ENCODE data around the gene LMCD1.

Gene LMCD1

DNA sequence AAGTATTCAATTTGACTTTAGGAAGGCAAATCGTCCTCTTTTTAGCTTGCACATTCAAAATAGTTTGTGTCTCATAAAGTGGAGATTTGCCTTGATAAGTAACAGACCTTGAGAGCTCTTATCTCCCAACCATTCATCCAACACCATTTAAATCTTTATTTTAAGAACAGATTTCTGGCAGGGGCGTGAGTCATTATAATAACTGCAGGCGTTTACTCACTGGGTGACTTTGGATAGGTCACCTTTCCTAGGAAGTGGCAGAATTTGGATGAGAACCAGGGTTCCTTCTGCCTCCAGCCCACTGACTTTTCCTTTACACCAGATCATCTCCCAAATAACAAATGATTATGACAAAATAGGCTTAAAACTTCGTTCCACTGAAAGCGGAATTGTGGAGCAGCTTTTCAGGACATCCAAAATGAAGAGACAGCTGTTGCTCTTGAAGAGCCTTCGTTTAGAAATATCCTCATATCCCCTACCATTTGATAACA, 5.0 kb downstream of the LMCD1 start:
- no peak for DNase-seq (ENCODE audit: low spot score)

DNA sequence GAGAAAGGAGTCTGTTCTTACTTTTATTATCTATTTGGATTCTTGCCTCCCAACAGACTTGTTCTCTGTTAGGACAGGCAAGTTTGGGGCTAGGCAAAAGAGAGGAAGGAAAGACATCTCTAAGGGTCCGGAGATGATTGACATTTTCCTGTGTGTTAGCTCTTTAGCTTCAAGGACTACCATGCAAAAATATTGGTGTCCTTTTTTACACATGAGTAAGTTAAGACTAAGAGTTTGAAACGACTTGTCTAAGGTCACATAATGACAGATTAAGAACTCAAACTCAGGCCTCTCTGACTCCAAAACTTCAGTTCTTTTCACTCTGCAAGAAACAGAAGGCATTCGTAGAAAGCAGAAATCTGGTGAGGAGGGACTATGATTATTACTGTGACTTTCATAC, 5.9 kb downstream of the LMCD1 start:
- DNase-seq (ENCODE audit: low spot score) = no peak

DNA sequence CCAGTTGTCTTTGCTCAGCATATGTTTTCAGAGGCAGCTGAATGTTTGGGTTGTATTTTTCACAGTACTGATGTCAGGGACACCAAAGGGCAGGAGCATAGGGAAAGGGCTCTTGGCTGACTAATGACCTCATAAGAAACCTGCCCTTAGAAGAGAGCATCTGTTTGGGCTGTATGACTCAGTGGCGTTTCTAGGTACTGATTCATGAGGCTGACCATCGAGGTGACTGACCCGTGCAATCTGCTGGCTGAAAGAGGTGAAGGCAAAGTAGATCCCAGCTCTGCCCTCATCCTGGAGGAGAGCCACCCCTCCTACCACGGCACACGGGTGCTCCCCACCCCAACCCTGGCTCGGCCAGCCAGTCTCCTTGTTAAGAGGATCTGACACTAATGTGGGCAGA, 8.3 kb downstream of the LMCD1 start:
- no peak for DNase-seq (ENCODE audit: low spot score)

DNA sequence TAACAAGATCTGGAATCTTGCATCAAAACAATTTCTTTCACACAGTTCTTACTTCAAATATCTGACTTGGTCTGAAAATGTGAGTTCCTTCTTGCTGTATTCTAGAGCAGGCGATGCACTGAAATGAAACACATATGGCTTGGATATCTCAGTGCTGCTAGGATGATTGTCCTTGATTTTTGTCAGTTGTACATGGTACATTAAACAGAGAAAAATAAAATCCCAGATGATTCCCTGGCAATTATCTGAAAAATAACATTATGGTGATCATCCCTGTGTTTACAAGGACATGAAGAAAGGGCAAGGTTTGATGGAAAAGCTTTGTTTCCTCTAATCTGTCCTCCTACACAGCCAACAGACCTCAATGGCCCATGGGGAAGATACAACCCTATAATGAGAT, 10.6 kb downstream of the LMCD1 start:
- DNase-seq (ENCODE audit: low spot score) = no peak

DNA sequence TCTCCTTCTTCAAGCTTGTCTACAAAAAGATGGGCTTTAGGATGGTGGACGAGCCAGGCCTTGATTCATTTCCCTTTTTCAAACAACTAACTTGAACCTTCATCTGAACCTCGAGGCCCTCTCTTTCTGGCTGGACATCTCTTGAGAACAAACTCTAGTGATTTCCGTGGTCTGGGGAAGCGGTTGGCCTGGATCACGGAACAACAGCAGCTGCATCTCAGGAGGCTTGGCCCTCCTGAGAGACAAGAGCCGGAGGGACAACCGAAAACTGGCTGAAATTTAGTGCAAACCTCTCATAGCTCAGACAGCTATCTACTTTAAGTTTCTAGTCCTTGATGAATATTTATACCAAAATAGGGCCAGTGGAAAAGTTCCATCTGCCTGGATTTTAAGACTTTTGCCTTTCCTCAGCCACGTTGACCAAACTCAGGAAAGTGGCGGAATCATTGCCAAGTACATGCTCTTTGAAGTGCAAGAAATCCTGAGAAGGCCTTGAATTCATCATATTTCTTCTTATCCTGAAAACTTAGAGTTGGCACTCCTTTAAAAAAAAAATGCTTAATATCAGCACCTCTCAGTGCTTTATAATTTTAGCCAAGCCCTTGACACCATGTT, 14.5 kb downstream of the LMCD1 start:
- DNase-seq (ENCODE audit: low spot score) = no peak

DNA sequence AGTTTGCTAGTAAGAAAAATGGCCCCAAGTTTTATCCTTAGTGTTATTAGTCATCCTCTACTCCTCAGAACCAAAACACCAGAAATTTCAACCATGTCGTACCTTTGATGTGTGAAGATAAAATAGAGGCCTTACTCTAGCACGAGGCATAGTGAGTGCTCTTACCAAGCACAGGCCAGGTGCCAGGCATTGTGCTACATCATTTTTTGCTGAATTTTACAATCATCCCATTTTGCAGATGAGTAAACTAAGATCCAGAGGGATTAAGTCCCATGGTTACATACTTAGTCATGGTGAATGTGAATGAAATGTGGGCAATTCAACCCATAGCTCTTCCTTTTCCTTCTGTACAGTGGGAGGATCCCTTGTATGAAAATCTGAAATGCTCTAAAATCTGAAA, 15.2 kb downstream of the LMCD1 start:
- DNase-seq (ENCODE audit: low spot score) = no peak

DNA sequence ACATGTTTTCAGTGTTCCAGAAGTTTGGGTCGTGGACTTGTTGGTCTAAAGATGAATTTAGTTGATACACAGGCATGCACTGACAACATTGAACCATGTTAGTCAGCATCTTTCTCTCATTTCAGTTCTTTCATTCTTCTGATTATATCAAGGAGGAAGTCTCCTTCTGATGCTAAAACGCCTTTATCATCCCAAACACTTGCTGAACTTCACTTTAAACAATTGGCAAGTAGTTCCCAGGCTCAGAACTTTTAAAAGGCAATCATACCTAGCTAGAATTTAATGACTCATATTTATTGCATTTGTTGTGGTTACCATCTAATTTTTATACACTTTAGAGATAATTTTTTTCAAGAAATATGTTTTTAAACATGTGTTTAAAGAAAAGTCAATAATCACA, 15.9 kb downstream of the LMCD1 start:
- DNase-seq (ENCODE audit: low spot score) = no peak

DNA sequence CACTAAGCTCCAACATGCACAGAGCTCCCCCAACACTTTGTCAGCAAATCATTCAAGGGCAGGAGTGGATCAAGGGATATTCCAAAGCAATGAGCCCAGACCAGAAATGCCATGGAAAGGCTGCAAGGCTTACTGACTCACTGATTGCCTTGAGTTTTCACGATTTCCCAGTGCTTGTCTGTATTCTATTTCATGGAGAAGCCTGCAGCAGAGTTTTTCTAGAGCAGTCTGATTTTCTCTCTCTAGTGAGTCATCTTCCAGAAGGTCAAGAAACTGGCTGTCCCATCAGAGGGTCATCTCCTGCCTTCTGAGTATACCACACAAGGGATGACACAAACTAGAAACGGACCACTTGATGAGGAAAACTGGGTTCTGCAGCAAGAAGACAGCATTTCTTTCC, 16.5 kb downstream of the LMCD1 start:
- no peak for DNase-seq (ENCODE audit: low spot score)

DNA sequence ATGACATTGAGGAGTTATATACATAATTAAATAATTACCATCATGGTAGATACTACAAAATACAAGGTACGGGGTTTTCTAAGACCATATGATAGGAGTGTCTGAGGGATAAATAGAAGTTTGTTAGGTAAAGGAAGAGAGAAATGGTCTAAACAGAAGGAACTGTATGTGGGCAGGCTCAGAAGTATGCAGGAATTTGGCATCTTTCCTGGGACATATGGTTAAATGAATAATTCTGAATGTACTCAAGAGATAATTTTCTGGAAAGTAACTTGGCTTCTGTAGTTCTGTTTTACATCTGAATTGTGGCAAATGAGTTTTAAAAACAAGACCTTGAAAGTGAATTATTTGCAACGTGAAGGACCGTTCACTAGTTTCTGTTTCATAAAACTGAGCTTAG, 17.5 kb downstream of the LMCD1 start:
- DNase-seq (ENCODE audit: low spot score) = no peak

DNA sequence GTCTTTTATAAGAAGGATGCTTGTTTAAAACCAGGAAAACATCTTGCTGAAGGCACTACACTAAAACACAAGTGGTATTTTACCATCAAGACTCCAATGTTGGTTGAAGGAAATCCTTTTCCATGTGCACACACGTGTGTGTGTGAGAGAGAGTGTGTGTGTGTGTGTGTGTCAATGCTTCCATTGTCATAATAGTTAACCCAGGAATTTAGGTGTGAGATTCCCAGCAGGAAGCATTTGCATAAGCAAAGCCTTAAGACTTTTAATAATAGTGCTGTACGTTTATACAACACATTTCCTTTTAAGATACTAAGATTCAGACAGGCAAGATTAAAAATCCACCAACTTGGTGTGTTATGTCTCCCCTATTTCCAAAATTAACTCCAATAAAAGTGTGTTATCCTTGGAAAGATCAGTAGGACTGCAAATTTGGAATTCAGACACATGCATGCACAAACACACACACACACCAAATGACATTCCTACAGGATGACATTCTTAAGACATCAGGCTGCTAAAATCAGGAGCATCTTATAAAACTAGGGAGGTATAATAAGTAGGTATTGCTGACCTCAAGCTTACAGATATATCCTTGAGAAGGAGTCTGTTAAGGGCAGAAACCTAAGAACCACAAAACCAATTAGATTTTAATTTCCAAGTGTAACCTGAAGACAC, 18.3 kb downstream of the LMCD1 start:
- DNase-seq (ENCODE audit: low spot score) = no peak

DNA sequence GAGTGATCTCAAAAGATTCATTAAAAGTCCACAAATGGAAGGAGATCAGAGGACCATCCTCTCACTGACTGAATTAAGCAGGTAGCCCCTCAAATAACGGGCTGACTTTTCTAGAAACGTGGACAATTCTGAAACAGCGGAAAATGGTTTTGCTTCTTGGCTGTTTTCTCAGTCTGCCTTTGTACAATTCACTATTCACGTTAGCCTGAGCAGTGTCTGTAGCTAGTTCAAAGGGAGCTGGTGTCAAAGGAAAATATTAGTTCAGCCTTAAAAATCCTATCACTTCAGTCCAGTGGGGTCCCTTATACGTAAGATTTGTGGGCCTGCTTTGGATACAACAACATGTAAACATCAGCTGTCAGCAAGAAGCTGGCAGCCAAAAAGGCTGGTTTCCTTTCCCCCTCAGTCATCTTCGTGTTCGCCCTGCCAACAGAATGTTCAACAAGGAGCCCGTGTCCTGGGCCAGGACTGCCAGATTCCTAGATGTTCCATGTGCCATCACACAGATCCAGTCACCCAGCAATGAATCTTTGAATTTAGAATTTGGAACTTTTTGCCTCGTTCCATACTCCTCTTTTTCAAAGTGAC, 19.3 kb downstream of the LMCD1 start:
- DNase-seq (ENCODE audit: low spot score) = no peak

DNA sequence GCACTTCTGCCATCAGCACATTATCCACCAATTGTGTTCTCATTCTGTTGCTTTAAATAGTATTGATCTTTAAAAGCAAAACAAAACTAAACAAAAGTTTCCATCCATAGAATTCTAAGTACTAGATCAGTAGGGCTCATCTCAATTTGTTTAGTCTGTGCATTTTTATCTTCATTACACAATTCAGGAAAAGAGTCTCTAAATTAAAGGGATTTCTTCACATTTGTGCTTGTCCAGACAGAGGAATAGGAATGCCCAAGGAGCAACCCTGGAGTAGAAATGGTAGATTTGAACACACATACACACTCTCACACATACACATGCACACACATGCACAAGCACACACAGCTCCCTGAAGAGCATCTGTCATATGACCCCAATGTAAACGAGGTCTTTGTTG, 21.4 kb downstream of the LMCD1 start:
- no peak for DNase-seq (ENCODE audit: low spot score)

DNA sequence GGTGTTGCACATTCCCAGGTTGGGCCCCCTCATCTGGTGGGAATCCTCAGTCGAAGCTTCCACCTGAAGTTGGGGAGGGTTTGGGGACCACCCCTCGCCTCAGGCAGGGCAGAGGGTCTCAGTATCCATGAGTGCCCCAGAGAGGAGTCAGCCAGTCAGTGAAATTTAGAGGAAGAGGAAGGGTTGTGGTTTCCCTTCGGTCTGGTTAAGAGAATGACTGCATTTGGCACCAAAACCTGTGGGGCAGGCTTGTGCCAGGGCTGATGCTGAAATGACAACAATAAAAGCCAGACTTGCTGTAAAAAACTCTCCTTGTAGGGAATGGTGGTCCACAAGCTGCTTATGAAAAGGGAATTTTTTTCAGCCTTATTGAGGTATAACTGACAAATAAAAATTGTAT, 22.6 kb downstream of the LMCD1 start:
- no peak for DNase-seq (ENCODE audit: low spot score)

DNA sequence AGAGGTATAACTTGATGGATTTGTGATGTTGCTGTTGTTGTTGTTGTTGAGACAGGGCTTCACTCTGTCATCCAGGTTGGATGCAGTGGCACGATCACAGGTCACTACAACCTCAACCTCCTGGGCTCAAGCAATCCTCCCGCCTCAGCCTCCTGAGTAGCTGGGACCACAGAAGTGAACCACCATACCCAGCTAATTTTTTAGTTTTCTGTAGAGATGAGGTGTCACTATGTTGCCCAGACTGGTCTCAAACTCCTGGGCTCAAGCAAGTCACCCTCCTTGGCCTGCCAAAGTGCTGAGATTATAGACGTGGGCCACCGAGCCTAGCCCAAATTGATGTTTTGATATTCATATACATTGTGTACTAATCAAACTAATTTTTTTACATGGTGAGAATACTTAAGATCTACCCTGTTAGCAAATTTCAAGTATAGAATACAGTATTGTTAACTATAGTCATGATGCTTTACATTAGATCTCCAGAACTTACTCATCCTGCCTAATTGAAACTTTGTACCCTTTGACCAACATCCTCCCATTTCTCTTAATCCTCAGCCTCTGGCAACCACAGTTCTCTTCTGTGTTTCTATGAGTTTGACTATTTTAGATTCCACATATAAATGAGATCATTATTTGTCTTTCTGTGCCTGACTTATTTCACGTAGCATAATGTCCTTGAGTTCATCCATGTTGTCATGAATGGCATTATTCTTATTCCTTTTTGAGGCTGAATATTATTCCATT, 23.2 kb downstream of the LMCD1 start:
- DNase-seq (ENCODE audit: low spot score) = no peak

DNA sequence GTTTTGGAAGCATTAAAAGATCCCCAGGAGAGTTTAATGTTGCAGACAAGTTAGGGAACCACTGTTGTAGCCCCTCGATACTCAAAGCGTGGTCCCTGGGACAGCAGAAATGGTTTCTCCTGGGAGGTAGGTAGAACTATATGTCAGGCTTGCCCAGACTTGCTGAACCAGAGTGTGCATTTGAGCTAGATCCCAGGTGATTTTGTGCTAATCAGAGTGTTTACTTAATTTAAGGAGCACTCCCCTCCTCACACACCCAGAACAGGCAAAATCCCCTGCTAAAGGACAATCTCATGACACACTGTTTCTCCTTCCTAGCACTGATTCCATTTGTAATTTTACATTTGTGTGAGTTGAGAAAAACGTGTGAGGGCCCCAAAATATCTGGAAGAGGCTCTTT, 24.3 kb downstream of the LMCD1 start:
- DNase-seq (ENCODE audit: low spot score) = no peak

DNA sequence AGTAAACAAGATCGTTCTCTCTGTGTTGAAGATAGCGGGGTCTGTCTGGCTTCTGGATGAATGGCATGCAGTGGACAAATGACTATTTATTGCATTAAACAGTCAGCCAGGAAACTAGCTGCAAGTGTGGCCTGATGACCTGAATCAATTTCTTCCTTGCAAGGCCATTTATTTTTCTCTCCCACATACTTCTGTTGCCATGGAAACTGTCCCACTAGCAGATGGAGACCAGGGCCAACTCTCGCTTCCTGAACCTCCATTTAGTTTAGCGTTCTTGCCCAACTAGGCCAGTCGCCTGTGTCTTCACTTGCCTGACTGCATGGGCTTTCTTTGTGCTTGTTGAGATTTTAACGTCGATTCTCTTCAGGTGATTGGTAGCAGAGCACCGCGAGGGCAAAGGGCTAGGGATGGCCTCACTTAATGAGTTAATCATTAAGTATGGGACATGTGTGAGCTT, 27.6 kb downstream of the LMCD1 start:
- DNase-seq (ENCODE audit: low spot score) = peak; percentile 3

DNA sequence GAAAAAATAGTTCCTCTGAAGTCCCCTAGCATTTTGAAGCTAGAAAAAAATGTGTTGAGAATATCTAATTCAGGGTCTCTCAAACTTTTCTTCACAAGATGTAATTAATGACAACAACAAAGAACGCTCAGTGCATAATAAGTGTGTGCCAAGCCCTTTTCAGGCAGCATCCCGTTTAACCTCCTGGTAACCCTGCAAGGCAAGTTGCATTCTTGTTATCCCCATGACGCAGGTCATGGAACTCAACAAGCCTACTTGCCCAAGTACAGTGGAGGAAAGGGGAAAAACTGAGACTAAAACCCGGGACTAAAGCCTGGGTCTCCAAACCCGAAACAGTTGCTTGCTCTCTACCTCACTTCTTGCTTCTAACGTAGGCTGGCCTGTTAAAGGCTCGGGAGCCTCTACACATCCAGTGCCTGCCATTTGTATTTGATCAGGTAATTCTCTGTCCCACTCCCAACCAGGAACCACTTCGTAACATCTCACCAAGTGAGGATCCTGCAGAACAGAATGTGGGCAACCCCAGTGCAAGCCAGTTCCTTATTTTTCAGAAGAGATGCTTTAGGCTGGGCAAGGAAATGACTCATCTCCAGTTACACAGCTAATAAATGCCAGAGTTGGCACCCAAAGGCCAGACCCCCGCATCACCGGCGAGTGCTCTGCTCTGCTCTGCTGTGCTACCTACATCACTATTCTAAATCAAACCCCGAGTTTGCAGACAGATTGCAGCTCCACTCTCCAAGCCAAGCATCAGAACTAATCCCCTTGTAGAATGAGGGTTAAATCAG, 28.3 kb downstream of the LMCD1 start:
- peak; percentile 1 for DNase-seq (ENCODE audit: low spot score)

DNA sequence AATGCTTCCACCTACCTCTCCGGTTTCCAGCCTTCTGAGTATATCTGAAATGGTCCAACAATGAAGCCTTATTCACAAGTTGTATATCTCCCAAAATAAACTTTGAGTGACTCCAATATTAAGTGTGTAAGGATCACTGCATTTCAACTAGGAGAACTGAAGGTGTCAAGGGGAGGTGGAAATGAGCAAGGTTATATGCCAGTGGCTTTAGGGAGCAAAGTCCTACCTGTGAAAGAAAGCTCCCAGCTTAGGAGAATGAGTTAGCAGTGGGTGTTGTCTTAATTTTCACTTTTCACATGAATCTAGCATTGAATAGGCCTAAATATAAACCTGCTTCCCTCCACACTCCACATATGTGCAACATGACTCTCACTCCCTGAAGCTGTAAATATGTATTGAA, 29.0 kb downstream of the LMCD1 start:
- DNase-seq (ENCODE audit: low spot score) = no peak

DNA sequence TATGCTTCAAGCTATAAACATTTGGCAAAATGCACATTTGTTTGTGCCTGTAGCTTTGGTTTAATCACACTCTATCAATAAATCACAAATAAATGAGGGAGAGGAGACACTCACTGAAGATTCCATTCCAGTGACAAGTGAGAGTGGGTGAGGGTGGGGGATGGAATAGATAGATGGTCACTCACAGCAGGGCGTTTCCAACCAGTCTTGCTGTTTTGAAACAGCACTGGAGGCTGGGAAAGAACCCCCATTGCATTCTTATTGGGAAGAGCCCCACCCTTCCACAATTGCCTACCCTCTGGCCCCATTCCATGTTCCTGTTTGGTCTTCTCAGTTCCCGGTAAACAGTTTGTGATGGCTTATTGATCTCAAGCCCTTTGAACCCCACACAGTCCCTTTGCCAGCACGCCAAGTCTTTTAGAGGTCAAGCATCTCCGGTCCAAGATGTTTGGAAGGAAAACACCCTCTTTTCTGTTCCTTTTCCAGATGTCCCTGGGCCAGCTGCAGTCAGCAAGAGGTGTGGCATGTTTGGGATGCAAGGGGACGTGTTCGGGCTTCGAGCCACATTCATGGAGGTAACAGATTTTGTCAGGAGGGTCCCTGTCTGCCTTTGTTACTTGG, 30.7 kb downstream of the LMCD1 start:
- DNase-seq (ENCODE audit: low spot score) = no peak

DNA sequence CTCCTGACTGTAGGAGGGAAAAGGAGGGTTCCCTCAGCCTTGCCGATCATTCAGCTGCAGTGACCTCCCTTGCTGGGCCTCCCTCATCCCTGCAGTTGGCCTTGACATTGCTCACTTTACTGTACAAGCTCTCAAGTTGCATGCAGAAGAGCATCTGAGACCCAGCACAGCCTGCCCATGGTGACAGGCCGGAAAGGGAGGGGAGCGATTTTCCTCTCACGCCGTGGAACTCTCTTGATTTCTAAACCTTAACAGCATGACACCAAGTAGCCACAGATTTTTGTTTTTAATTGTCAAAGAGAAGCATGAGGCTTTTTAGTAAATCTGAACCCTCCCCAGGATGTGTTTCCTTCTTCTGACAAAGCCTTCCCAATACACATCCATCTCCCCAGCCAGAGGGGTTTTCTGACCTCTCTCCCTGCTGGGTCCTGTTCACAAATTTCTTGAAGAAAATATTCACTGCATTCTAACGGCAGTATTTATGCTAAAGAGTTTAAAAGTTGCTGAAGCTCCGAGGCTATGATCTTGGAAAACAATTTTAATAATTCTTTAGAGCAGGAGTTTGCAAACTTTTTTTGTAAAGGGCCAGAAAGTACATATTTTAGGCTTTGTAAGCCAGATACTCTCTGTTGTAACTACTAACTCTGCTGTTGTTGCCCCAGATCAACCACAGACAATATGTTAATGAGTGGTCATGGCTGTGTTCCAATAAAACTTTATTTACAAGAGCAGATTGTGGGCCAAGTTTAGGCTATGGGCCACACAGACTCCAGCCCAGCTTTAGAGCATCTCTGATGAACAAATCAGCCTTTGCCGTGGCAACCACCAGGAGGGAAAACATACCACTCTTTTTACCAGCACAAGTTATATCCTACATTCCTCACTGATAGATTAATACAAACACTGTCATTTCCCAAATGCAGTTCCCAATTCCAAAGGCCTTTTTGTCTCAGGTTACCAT, 34.8 kb downstream of the LMCD1 start:
- no peak for DNase-seq (ENCODE audit: low spot score)
